HG02571 (cell line): Measurements from ENCODE around the gene SSH2.
"Not testable (repeated sequence)": the region's sequence is repeated elsewhere in the genome, so short reads cannot be mapped to it uniquely, and the experiment has no call there.

Experiments used
- ATAC-seq: cut with Tn5 transposase; IDR thresholded peaks from one replicate; pipeline ENCODE4 v1.9.1; 2021; ENCODE audit warnings: mild to moderate bottlenecking, moderate library complexity; ENCODE audit not compliant: unreplicated experiment

The SSH2 gene

GRCh38 chr17:29674281-29674680, 255.7 kb downstream of the SSH2 start:
- no peak for ATAC-seq

- ATAC-seq = no peak
Observed at GRCh38 chr17:29671661-29672060, 258.4 kb downstream of the SSH2 start.

- ATAC-seq = no peak
Observed at GRCh38 chr17:29669266-29669665, 260.8 kb downstream of the SSH2 start.

- no peak for ATAC-seq
Observed at GRCh38 chr17:29667969-29668368, 262.1 kb downstream of the SSH2 start.

GRCh38 chr17:29665481-29665810, 264.6 kb downstream of the SSH2 start:
- no peak for ATAC-seq

- no peak for ATAC-seq
Observed at GRCh38 chr17:29664743-29665480, 265.1 kb downstream of the SSH2 start.

GRCh38 chr17:29663155-29663554, 266.9 kb downstream of the SSH2 start:
- no peak for ATAC-seq

GRCh38 chr17:29661213-29661612, 268.8 kb downstream of the SSH2 start:
- ATAC-seq = no peak

- no peak for ATAC-seq
Observed at GRCh38 chr17:29659155-29659554, 270.9 kb downstream of the SSH2 start.

GRCh38 chr17:29655323-29655722, 274.7 kb downstream of the SSH2 start:
- no peak for ATAC-seq

GRCh38 chr17:29653995-29654714, 275.9 kb downstream of the SSH2 start:
- ATAC-seq = no peak

GRCh38 chr17:29652976-29653375, 277.1 kb downstream of the SSH2 start:
- ATAC-seq = no peak

GRCh38 chr17:29651913-29652312, 278.1 kb downstream of the SSH2 start:
- ATAC-seq = not testable (repeated sequence)

- no peak for ATAC-seq
Observed at GRCh38 chr17:29650396-29650795, 279.6 kb downstream of the SSH2 start.

GRCh38 chr17:29649359-29649758, 280.7 kb downstream of the SSH2 start:
- no peak for ATAC-seq

GRCh38 chr17:29648005-29648404, 282.0 kb downstream of the SSH2 start:
- no peak for ATAC-seq

- ATAC-seq = no peak
Observed at GRCh38 chr17:29645515-29646051, 284.4 kb downstream of the SSH2 start.

GRCh38 chr17:29643817-29644160, 286.2 kb downstream of the SSH2 start:
- no peak for ATAC-seq

- ATAC-seq = no peak
Observed at GRCh38 chr17:29642171-29642611, 287.8 kb downstream of the SSH2 start.

- no peak for ATAC-seq
Observed at GRCh38 chr17:29640981-29641642, 288.9 kb downstream of the SSH2 start.

- ATAC-seq = no peak
Observed at GRCh38 chr17:29640413-29640812, 289.6 kb downstream of the SSH2 start.

- no peak for ATAC-seq
Observed at GRCh38 chr17:29633886-29634285, 296.1 kb downstream of the SSH2 start.
